ENCODE data around the gene GSDME. TPM values are rescaled to one million over a fixed set of nuclear protein-coding genes. Genes with fewer than 3 reads are reported as not detected.
"Not testable (repeated sequence)": the region's sequence is repeated elsewhere in the genome, so short reads cannot be mapped to it uniquely, and the experiment has no call there.

The GSDME gene
- total and polyA plus RNA-seq, 8 donors: 8.3 to 16.6 (median 12.4) TPM

DNA sequence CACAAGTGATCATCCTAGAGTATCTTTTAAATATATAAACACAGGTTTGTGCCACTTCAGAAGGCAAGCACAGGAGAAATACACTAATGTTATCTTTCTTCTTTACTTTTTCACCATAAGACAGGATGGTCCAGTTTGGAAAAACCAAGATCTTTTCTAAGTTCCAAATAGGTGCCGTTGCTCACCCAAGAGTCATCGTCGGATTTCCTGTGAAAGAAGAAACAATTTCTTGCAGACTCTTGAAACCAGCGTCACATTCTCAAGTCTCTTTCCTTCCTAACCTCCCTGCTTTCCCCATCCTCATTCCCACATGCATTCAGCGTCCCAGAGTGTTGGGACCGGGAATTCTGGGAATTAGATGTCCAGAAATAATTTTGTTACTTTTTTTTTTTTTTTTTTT, 42.8 kb upstream of the GSDME start:
- Histone ChIP-seq H3K9me3 (no peaks in the 10 kb centered on the region), H3K27ac (no peak overlapping the region), H3K4me3 (no peak overlapping the region), H3K27me3 (no peaks in the 10 kb centered on the region), H3K4me1 (no peaks in the 10 kb centered on the region), H3K36me3 (peaks cover 0 to 24% of the 10 kb centered on the region in 2 donors)
- TF ChIP-seq, protein P1, sequence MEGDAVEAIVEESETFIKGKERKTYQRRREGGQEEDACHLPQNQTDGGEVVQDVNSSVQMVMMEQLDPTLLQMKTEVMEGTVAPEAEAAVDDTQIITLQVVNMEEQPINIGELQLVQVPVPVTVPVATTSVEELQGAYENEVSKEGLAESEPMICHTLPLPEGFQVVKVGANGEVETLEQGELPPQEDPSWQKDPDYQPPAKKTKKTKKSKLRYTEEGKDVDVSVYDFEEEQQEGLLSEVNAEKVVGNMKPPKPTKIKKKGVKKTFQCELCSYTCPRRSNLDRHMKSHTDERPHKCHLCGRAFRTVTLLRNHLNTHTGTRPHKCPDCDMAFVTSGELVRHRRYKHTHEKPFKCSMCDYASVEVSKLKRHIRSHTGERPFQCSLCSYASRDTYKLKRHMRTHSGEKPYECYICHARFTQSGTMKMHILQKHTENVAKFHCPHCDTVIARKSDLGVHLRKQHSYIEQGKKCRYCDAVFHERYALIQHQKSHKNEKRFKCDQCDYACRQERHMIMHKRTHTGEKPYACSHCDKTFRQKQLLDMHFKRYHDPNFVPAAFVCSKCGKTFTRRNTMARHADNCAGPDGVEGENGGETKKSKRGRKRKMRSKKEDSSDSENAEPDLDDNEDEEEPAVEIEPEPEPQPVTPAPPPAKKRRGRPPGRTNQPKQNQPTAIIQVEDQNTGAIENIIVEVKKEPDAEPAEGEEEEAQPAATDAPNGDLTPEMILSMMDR (IDR thresholded peaks at IDR 0.05): no peak
- ATAC-seq (no peak), DNase-seq (no peak)
- intact Hi-C loops (cut with DNase I): no loop called here

DNA sequence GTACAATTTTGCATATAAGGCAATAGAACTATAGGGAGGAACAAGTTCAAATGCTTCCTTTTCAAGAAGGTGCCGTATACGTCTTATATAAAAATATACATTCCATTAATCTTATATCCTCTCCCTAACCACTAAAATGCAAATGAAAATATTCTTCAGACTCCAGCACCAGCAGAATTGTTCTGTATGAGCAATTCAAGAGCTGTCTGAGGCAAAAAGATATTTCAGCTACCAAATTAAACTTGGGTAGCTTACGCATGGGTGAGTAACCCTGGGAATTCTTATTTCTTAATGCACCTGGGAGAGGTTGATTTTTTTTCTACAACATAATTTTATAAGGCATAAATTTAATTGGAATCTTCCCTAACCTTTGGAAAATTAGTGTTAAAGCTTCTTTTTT, 42.2 kb upstream of the GSDME start:
- Histone ChIP-seq H3K4me3 (no peak overlapping the region), H3K27ac (no peak overlapping the region), H3K27me3 (no peaks in the 10 kb centered on the region), H3K36me3 (peaks cover 0 to 24% of the 10 kb centered on the region in 2 donors), H3K9me3 (no peaks in the 10 kb centered on the region), H3K4me1 (no peaks in the 10 kb centered on the region)
- no peak for DNase-seq
- no peak for ATAC-seq
- intact Hi-C loops (cut with DNase I): no loop called here
- TF ChIP-seq, protein P1 (IDR thresholded peaks at IDR 0.05): no peak

DNA sequence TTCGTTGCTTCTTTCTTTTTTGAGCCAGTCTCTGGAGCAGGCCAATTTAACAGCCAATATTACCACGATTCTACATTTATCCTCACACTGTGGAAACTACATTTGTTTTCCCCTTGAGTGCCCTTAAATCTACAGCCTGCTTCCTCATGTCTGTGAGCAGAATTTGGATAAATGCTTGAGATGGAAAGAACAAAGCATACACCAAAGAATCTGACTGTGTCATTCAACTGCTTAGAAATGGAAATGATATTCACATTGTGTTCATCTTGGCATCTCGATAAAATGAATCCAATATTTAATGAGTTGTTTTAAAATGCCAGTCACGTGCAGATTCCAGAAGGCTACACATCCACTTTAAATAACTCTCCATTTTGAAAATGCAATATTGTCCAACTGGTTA, 41.0 kb upstream of the GSDME start:
- DNase-seq (no peak), ATAC-seq (no peak)
- H3K36me3 ChIP-seq: peaks cover 0 to 15% of the 10 kb centered on the region in 2 donors
- H3K4me1 ChIP-seq: no peaks in the 10 kb centered on the region
- TF ChIP-seq, protein P1 (IDR thresholded peaks at IDR 0.05): no peak
- H3K27ac ChIP-seq: no peak overlapping the region
- intact Hi-C loops (cut with DNase I): no loop called here
- H3K27me3 ChIP-seq: no peaks in the 10 kb centered on the region
- no peaks in the 10 kb centered on the region for H3K9me3 ChIP-seq
- H3K4me3 ChIP-seq: no peak overlapping the region

DNA sequence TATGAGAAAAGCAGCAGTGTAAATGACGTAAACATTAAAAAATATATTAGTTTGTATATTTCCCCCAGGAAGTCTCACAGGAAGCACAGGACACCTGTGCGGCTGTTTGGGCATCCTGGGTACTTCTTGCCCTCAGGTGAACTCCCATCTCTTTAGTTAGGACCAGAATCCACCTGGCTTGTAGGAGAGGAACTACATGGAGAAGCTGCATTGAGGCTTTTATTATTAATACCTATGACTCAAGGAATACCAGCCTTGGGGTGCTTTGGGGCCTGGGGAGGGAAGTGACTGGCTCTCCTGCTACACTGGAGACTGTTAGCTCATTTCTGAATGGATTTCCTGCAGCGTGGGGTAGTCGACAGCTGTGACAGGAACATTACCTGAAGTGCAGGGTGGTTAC, 40.0 kb upstream of the GSDME start:
- TF ChIP-seq, protein P1 (IDR thresholded peaks at IDR 0.05): no peak
- DNase-seq: no peak
- no peak for ATAC-seq
- H3K27ac ChIP-seq: no peak overlapping the region
- peaks cover 0 to 5% of the 10 kb centered on the region in 2 donors for H3K36me3 ChIP-seq
- no peaks in the 10 kb centered on the region for H3K4me1 ChIP-seq
- no peaks in the 10 kb centered on the region for H3K27me3 ChIP-seq
- H3K4me3 ChIP-seq: no peak overlapping the region
- H3K9me3 ChIP-seq: no peaks in the 10 kb centered on the region
- intact Hi-C loops (cut with DNase I): no loop called here

DNA sequence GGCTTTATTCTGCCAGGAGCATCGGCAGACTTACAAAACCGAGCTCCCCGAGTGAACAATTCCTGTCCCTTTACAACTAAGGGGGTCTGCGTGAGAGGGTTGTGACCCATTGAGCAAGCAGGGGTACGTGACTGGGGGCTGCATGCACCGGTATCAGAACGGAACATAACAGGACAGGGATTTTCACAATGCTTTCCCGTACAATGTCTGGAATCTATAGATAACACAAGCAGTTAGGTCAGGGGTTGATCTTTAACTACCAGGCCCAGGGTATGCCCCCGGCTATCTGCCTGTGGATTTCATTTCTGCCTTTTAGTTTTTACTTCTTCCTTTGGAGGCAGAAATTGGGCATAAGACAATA, 38.1 kb upstream of the GSDME start:
- DNase-seq (no peak), ATAC-seq (no peak)
- Histone ChIP-seq H3K36me3 (no peaks in the 10 kb centered on the region), H3K4me3 (no peak overlapping the region), H3K4me1 (no peaks in the 10 kb centered on the region), H3K9me3 (no peaks in the 10 kb centered on the region), H3K27me3 (no peaks in the 10 kb centered on the region), H3K27ac (no peak overlapping the region)
- intact Hi-C loops (cut with DNase I): no loop called here
- TF ChIP-seq, protein P1 (IDR thresholded peaks at IDR 0.05): no peak

DNA sequence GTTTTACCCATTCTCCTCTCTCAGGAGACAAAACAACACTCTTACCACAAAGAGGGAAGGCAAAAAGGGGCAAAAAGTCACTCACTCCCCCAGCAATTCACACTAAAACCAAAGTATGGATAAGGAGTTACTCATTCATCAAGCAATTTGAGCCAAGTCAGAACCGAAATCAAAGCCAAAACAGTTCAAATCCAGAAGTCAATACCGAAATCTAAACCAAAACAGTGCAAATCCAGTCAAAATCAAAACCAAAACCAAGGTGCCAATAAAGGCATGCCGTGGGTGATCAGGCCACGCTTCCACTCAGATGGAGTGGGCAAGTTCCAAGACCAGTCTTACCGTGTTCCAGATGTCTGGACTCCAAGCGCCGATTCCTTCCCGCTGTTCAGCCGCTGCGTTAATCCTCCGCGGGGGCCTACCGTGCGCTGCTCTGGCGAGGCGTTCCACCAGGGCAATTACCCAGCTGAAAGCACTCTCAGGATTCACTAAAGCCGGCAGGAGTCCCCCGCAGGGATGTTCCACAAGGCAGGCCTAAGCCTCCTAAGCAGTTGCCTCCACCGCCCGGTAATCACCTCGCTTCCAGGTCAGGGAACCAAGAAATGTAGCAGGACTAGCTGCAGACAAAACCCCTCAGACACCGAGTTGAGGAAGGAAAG, 37.6 kb upstream of the GSDME start:
- H3K4me1 ChIP-seq; H3K36me3 ChIP-seq; H3K27me3 ChIP-seq; ATAC-seq; H3K27ac ChIP-seq; intact Hi-C loops (cut with DNase I); H3K9me3 ChIP-seq; H3K4me3 ChIP-seq: not testable (repeated sequence)
- DNase-seq: peak in 1 of 4 donors; percentile 69

All from left lung (tissue), 10 donors.